ENCODE data around the gene NABP1. TPM values are rescaled to one million over a fixed set of nuclear protein-coding genes. Genes with fewer than 3 reads are reported as not detected.

The NABP1 gene
- total RNA-seq, 1 experiment from 2014 or later, result 38.7 TPM

DNA sequence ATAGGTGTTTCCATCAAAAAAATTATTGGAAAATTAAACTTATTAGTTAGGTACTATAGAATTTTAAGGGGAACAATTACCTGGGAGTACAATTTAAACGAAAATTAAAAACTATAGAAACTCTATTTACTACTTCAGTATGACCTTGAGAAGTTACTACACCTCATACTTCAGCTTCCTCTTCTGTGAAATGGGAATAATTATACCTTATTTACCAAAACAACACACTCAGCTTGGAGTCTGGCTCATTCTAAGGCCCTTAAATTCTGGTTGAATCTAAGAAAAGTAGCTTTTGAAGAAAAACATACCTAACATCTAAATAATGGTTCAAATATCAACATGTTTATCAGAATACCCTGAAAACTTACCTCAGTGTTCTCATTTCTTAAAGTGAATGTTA is 2.7 kb downstream of the NABP1 start:
- BruUV-seq (replicated peaks), result no TSS peak
- H3K4me3 ChIP-seq (ENCODE audit: low read depth in 2 of 2, low read length in 2 of 2), result peak overlapping the region; percentile 93 to 94; a peak in 3 of 4 replicates
- ATAC-seq (no peak), DNase-seq (ENCODE audit: low read depth, low spot score) (no peak)
- intact Hi-C loops (cut with micrococcal nuclease; ENCODE audit: unreplicated experiment), result no loop called here
- H3K36me3 ChIP-seq (ENCODE audit: control insufficient read depth, insufficient read depth, low read length), result peaks cover 41% of the 10 kb centered on the region
- H3K9me3 ChIP-seq (ENCODE audit: control insufficient read depth, insufficient read depth, low read depth, low read length), result no peaks in the 10 kb centered on the region
- H3K4me1 ChIP-seq (ENCODE audit: control insufficient read depth, insufficient read depth, low read length), result peaks cover 13% of the 10 kb centered on the region
- peak overlapping the region; percentile 93; the same call in 1 of the 2 replicates for H3K27ac ChIP-seq (ENCODE audit: low read length)
- ChIA-PET CTCF (no interaction called here), POLR2A (no interaction called here)
- H3K27me3 ChIP-seq (ENCODE audit: control insufficient read depth, insufficient read depth, low read length), result no peaks in the 10 kb centered on the region
- in situ Hi-C loops (cut with HindIII; ENCODE audit: low pct_unique_long_range_greater_than_20kb, low sequenced_read_pairs), result loop anchor here (25.0 kb wide), 1 partner anchor 118 kb away; no protein-coding TSS in a partner anchor
- TF ChIP-seq, protein P1, sequence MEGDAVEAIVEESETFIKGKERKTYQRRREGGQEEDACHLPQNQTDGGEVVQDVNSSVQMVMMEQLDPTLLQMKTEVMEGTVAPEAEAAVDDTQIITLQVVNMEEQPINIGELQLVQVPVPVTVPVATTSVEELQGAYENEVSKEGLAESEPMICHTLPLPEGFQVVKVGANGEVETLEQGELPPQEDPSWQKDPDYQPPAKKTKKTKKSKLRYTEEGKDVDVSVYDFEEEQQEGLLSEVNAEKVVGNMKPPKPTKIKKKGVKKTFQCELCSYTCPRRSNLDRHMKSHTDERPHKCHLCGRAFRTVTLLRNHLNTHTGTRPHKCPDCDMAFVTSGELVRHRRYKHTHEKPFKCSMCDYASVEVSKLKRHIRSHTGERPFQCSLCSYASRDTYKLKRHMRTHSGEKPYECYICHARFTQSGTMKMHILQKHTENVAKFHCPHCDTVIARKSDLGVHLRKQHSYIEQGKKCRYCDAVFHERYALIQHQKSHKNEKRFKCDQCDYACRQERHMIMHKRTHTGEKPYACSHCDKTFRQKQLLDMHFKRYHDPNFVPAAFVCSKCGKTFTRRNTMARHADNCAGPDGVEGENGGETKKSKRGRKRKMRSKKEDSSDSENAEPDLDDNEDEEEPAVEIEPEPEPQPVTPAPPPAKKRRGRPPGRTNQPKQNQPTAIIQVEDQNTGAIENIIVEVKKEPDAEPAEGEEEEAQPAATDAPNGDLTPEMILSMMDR (IDR thresholded peaks at IDR 0.05), result no peak
- TF ChIP-seq SIN3A (IDR thresholded peaks at IDR 0.05; ENCODE audit: borderline replicate concordance, insufficient read depth, low read depth, low read length) (no peak), TCF7L2 (IDR thresholded peaks at IDR 0.05; ENCODE audit: low read depth, low read length) (no peak), POLR2AphosphoS5 (IDR thresholded peaks at IDR 0.05; ENCODE audit: low read depth, low read length) (no peak)
- TF ChIP-seq, protein P2, sequence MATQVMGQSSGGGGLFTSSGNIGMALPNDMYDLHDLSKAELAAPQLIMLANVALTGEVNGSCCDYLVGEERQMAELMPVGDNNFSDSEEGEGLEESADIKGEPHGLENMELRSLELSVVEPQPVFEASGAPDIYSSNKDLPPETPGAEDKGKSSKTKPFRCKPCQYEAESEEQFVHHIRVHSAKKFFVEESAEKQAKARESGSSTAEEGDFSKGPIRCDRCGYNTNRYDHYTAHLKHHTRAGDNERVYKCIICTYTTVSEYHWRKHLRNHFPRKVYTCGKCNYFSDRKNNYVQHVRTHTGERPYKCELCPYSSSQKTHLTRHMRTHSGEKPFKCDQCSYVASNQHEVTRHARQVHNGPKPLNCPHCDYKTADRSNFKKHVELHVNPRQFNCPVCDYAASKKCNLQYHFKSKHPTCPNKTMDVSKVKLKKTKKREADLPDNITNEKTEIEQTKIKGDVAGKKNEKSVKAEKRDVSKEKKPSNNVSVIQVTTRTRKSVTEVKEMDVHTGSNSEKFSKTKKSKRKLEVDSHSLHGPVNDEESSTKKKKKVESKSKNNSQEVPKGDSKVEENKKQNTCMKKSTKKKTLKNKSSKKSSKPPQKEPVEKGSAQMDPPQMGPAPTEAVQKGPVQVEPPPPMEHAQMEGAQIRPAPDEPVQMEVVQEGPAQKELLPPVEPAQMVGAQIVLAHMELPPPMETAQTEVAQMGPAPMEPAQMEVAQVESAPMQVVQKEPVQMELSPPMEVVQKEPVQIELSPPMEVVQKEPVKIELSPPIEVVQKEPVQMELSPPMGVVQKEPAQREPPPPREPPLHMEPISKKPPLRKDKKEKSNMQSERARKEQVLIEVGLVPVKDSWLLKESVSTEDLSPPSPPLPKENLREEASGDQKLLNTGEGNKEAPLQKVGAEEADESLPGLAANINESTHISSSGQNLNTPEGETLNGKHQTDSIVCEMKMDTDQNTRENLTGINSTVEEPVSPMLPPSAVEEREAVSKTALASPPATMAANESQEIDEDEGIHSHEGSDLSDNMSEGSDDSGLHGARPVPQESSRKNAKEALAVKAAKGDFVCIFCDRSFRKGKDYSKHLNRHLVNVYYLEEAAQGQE (IDR thresholded peaks at IDR 0.05; ENCODE audit: insufficient read depth in 1 of 2, low read depth in 2 of 2, low read length in 1 of 2), result no peak

DNA sequence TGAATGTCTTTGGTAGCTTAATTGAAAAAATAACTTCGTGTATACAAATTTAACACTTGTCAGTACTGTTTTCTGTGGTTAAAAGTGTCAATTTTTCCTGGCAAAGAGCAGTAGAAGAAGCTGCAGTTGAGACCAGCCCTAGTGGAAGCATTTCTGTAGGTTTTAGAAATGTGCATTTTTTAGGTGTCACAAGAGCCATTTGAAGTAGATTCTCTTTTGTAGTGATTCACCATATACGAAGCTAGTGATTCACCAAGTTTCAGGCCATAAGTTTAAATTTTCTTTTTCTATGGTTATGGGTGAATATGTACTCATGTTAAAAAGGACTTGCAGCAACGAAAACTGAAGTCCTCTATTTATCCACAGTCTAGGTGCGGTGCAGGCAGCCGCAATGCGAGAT is 4.2 kb downstream of the NABP1 start:
- Histone ChIP-seq H3K36me3 (ENCODE audit: control insufficient read depth, insufficient read depth, low read length) (peaks cover 51% of the 10 kb centered on the region), H3K27me3 (ENCODE audit: control insufficient read depth, insufficient read depth, low read length) (no peaks in the 10 kb centered on the region), H3K9me3 (ENCODE audit: control insufficient read depth, insufficient read depth, low read depth, low read length) (no peaks in the 10 kb centered on the region), H3K4me1 (ENCODE audit: control insufficient read depth, insufficient read depth, low read length) (peaks cover 10% of the 10 kb centered on the region), H3K4me3 (ENCODE audit: low read depth in 2 of 2, low read length in 2 of 2) (no peak overlapping the region), H3K27ac (ENCODE audit: low read length) (no peak overlapping the region)
- POLR2A ChIA-PET, result no interaction called here
- in situ Hi-C loops (cut with HindIII; ENCODE audit: low pct_unique_long_range_greater_than_20kb, low sequenced_read_pairs), result loop anchor here (25.0 kb wide), 1 partner anchor 120 kb away; no protein-coding TSS in a partner anchor
- DNase-seq (ENCODE audit: low read depth, low spot score) (no peak), ATAC-seq (no peak)
- no TSS peak for BruUV-seq (replicated peaks)
- TF ChIP-seq POLR2AphosphoS5 (IDR thresholded peaks at IDR 0.05; ENCODE audit: low read depth, low read length), result no peak
- intact Hi-C loops (cut with micrococcal nuclease; ENCODE audit: unreplicated experiment), result no loop called here
- CTCF ChIA-PET, result interaction anchor here (0.6 kb wide), 1 partner anchor 127 kb away, joined by 6 read pairs; no protein-coding TSS in a partner anchor

DNA sequence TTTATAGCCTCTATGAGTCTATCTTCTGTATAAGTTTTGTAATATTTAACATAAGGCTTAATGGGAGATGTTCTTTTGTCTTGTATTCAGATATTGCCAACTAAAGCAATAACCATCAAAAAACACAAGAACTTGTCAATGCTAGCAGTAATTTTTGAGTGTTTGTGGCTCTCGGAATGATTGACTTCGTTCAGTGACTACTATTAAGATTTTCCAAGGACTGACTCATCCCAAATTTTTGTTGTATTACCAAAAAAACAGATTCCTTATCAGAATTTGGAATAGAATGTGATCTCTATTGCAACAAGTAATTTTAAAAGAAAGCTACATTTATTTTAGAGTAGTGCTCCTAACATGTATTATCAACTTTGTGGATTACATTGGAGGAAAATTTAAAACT is 8.1 kb downstream of the NABP1 start:
- in situ Hi-C loops (cut with HindIII; ENCODE audit: low pct_unique_long_range_greater_than_20kb, low sequenced_read_pairs) (loop anchor here (25.0 kb wide), 1 partner anchor 124 kb away; no protein-coding TSS in a partner anchor), intact Hi-C loops (cut with micrococcal nuclease; ENCODE audit: unreplicated experiment) (no loop called here)
- Histone ChIP-seq H3K4me3 (ENCODE audit: low read depth in 2 of 2, low read length in 2 of 2) (no peak overlapping the region), H3K9me3 (ENCODE audit: control insufficient read depth, insufficient read depth, low read depth, low read length) (no peaks in the 10 kb centered on the region), H3K27ac (ENCODE audit: low read length) (no peak overlapping the region), H3K36me3 (ENCODE audit: control insufficient read depth, insufficient read depth, low read length) (peaks cover 55% of the 10 kb centered on the region), H3K4me1 (ENCODE audit: control insufficient read depth, insufficient read depth, low read length) (peaks cover 23% of the 10 kb centered on the region; the same call in 1 of the 2 replicates), H3K27me3 (ENCODE audit: control insufficient read depth, insufficient read depth, low read length) (no peaks in the 10 kb centered on the region)
- ATAC-seq, result no peak
- BruUV-seq (replicated peaks), result no TSS peak
- TF ChIP-seq TCF7L2 (IDR thresholded peaks at IDR 0.05; ENCODE audit: low read depth, low read length) (no peak), POLR2AphosphoS5 (IDR thresholded peaks at IDR 0.05; ENCODE audit: low read depth, low read length) (no peak), SIN3A (IDR thresholded peaks at IDR 0.05; ENCODE audit: borderline replicate concordance, insufficient read depth, low read depth, low read length) (no peak)
- TF ChIP-seq, protein P2 (IDR thresholded peaks at IDR 0.05; ENCODE audit: insufficient read depth in 1 of 2, low read depth in 2 of 2, low read length in 1 of 2), result no peak
- TF ChIP-seq, protein P1 (IDR thresholded peaks at IDR 0.05), result no peak
- DNase-seq (ENCODE audit: low read depth, low spot score), result no peak
- POLR2A ChIA-PET, result no interaction called here
- CTCF ChIA-PET, result no interaction called here
